GM12864 (cell line): Measurements from ENCODE around the gene IVNS1ABP.
A peak's percentile ranks its signal among the peaks of the same experiment; 100 is the strongest.

ENCODE experiments used
- DNase-seq: peaks from one replicate; pipeline ENCODE4 v3.0.0-alpha.2; 2011; ENCODE audit warnings: low read depth
- H3K4me3 ChIP-seq: 2 replicates; pipeline ENCODE4 v1.5.1; 2011; ENCODE audit warnings: mild to moderate bottlenecking, low read depth, low read length, control low read depth
- CTCF ChIP-seq: IDR thresholded peaks from 2 replicates; pipeline ENCODE4 v1.5.1; 2011; ENCODE audit warnings: low read depth, mild to moderate bottlenecking, moderate library complexity, low read length, control low read depth, inconsistent platforms; ENCODE audit errors: missing control alignments

IVNS1ABP gene

GRCh38 chr1:185319139-185319475 lies 2.1 kb upstream of the IVNS1ABP start:
- TF ChIP-seq CTCF, result no peak
- no peak overlapping the region for H3K4me3 ChIP-seq
- no peak for DNase-seq

- H3K4me3 ChIP-seq, result peak overlapping the region; percentile 59; the same call in 1 of the 2 replicates
- no peak for DNase-seq
- no peak for TF ChIP-seq CTCF
These were observed 1.5 kb upstream of the IVNS1ABP start for GRCh38 chr1:185318431-185319138.

- TF ChIP-seq CTCF, result peak; percentile 25
- DNase-seq, result peak; percentile 78
- H3K4me3 ChIP-seq, result peak overlapping the region; percentile 59
These were observed 855 bp upstream of the IVNS1ABP start for GRCh38 chr1:185317886-185318310.

GRCh38 chr1:185316163-185317033 lies 645 bp downstream of the IVNS1ABP start:
- TF ChIP-seq CTCF, result no peak
- DNase-seq, result no peak

GRCh38 chr1:185315445-185316071 lies 1.5 kb downstream of the IVNS1ABP start:
- peak overlapping the region; percentile 86 for H3K4me3 ChIP-seq
- TF ChIP-seq CTCF, result no peak
- no peak for DNase-seq

More at GRCh38 chr1:185316163-185317033, 645 bp downstream of the IVNS1ABP start:
- peak overlapping the region; percentile 86 for H3K4me3 ChIP-seq

GRCh38 chr1:185314411-185314810 lies 2.6 kb downstream of the IVNS1ABP start:
- peak overlapping the region; percentile 86 for H3K4me3 ChIP-seq
- TF ChIP-seq CTCF, result no peak
- no peak for DNase-seq
